OCI-LY7 (cell line): ENCODE data around the gene TNPO1. TPM values are rescaled to one million over a fixed set of nuclear protein-coding genes. Genes with fewer than 3 reads are reported as not detected.

Experiments
- BruUV-seq: library from RNA; stranded (reverse); fragments of 400-500 nt; replicated peaks from 2 replicates; lab custom pipeline; 2021; lab: Mats Ljungman, UMichigan
- CTCF ChIA-PET: fragments of 300-600 bp; sonication (Branson Sonifier 250); formaldehyde crosslinking; loops from one replicate; lab custom pipeline; 2022; ENCODE audit warnings: antibody characterized with exemption; ENCODE audit not compliant: unreplicated experiment; lab: Charles Lee
- POLR2A ChIA-PET: fragments of 300-600 bp; sonication (Branson Sonifier 250); formaldehyde crosslinking; loops from one replicate; lab custom pipeline; 2022; ENCODE audit warnings: antibody characterized with exemption; lab: Charles Lee
- DNase-seq: peaks from one replicate; pipeline ENCODE4 v3.0.0-alpha.2; 2015; ENCODE audit warnings: low spot score
- H2AFZ ChIP-seq: fragments of 200-600 bp; sonication (generic), shearing (Covaris generic); 2 replicates; pipeline ENCODE4 v1.6.1; 2014; ENCODE audit warnings: mild to moderate bottlenecking, antibody characterized with exemption, low read length, moderate library complexity
- H3K27ac ChIP-seq: fragments of 200-600 bp; sonication (generic); 2 replicates; pipeline ENCODE4 v1.5.1; 2014; ENCODE audit warnings: mixed run types, low read depth, mild to moderate bottlenecking, moderate library complexity, low read length, inconsistent platforms; ENCODE audit not compliant: poor library complexity, severe bottlenecking
- H3K36me3 ChIP-seq: fragments of 200-600 bp; sonication (generic); 2 replicates; pipeline ENCODE4 v1.6.1; 2014; ENCODE audit warnings: mild to moderate bottlenecking, antibody characterized with exemption, low read length, moderate library complexity, mixed read lengths; ENCODE audit not compliant: insufficient read depth
- H3K4me1 ChIP-seq: fragments of 200-600 bp; sonication (generic); 2 replicates; pipeline ENCODE4 v1.5.1; 2014; ENCODE audit warnings: mild to moderate bottlenecking, low read length; ENCODE audit not compliant: insufficient read depth, poor library complexity, severe bottlenecking
- H3K4me2 ChIP-seq: fragments of 200-600 bp; sonication (generic); 2 replicates; pipeline ENCODE4 v1.6.1; 2014; ENCODE audit warnings: mild to moderate bottlenecking, low read length
- H3K4me3 ChIP-seq: fragments of 200-600 bp; sonication (generic); 2 replicates; pipeline ENCODE4 v1.5.1; 2014; ENCODE audit warnings: mild to moderate bottlenecking, low read depth, low read length; ENCODE audit not compliant: poor library complexity, severe bottlenecking
- H3K79me2 ChIP-seq: fragments of 200-600 bp; sonication (generic); 2 replicates; pipeline ENCODE4 v1.6.1; 2016; ENCODE audit warnings: low read depth, mild to moderate bottlenecking, low read length, moderate library complexity, mixed read lengths; ENCODE audit not compliant: insufficient read depth
- H3K9me2 ChIP-seq: fragments of 200-600 bp; sonication (generic); 2 replicates; pipeline ENCODE4 v1.6.1; 2016; ENCODE audit warnings: mild to moderate bottlenecking, low read length, mixed read lengths; ENCODE audit not compliant: insufficient read depth
- H3K9me3 ChIP-seq: fragments of 200-600 bp; sonication (generic); 2 replicates; pipeline ENCODE4 v1.6.1; 2014; ENCODE audit warnings: mild to moderate bottlenecking, mixed run types, low read length, mixed read lengths
- H4K20me1 ChIP-seq: fragments of 200-600 bp; sonication (generic); 2 replicates; pipeline ENCODE4 v1.6.1; 2014; ENCODE audit warnings: mild to moderate bottlenecking, antibody characterized with exemption, low read length, moderate library complexity, mixed read lengths; ENCODE audit not compliant: insufficient read depth
- CTCF ChIP-seq: fragments of 200-600 bp; sonication (generic); conservative IDR thresholded peaks from 2 replicates; pipeline ENCODE4 v1.5.1; 2014; ENCODE audit warnings: mild to moderate bottlenecking, antibody characterized with exemption, low read length, moderate library complexity, mixed read lengths
- EZH2phosphoT487 ChIP-seq: fragments of 200-600 bp; sonication (generic); IDR thresholded peaks from 2 replicates; pipeline ENCODE4 v1.6.1; 2018; ENCODE audit warnings: low read depth, borderline replicate concordance, mild to moderate bottlenecking, mixed run types, antibody characterized with exemption, low read length, moderate library complexity, mixed read lengths
- intact Hi-C: fragments of 100-400 bp; cut with micrococcal nuclease; formaldehyde crosslinking; loops from one replicate; pipeline ENCODE4 v1.10.0; 2022; ENCODE audit not compliant: unreplicated experiment
- total RNA-seq, 2 experiments: library from RNA; depleted of rRNA in 1 of 2; stranded (reverse); fragments of >200 nt in 1 of 2; shearing (Covaris generic) in 1 of 2; gene quantifications; 2 replicates each; pipeline ENCODE4 v1.2.3, GENCODE V29; 2014 to 2022

TNPO1 gene
- total RNA-seq, 2 experiments from 2014 or later, result 95.2 to 132 TPM

GRCh38 chr5:72770266-72770665 is 46.2 kb upstream of the TNPO1 start:
- H3K9me2 ChIP-seq, result no peaks in the 10 kb centered on the region
- H3K27ac ChIP-seq, result no peak overlapping the region
- intact Hi-C loops, result no loop called here
- H3K4me3 ChIP-seq, result no peak overlapping the region
- no peaks in the 10 kb centered on the region for H3K79me2 ChIP-seq
- TF ChIP-seq CTCF, result no peak
- no peak for TF ChIP-seq EZH2phosphoT487
- POLR2A ChIA-PET, result interaction anchor here (0.6 kb wide), 2 partner anchors 15 to 98 kb away, joined by 3 read pairs; no protein-coding TSS in a partner anchor
- no peak for DNase-seq
- no peak overlapping the region for H2AFZ ChIP-seq
- H3K36me3 ChIP-seq, result no peaks in the 10 kb centered on the region
- no peaks in the 10 kb centered on the region for H4K20me1 ChIP-seq
- no peak overlapping the region for H3K4me2 ChIP-seq
- no TSS peak for BruUV-seq
- H3K4me1 ChIP-seq, result no peaks in the 10 kb centered on the region
- CTCF ChIA-PET, result no interaction called here
- H3K9me3 ChIP-seq, result no peaks in the 10 kb centered on the region

DNA sequence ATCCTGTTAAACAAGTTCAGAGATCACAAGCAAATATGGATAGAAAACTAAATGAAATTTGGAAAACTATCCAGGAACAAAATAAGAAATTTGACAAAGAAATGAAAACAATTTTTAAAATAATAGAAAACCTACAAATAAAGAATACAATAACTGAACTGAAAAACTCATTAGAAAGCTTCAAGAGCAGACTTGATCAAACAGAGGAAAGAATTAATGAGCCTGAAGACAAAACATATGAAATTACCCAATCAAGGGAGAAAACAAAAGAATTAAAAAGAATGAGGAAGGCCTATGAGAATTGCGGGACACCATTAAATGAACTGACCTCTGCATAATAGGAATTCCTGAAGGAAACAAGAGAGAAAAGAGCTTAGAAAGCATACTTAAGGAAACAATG is 39.8 kb upstream of the TNPO1 start:
- CTCF ChIA-PET, result no interaction called here
- BruUV-seq, result no TSS peak
- no peak overlapping the region for H3K4me3 ChIP-seq
- TF ChIP-seq EZH2phosphoT487, result no peak
- H4K20me1 ChIP-seq, result no peaks in the 10 kb centered on the region
- peaks cover 16% of the 10 kb centered on the region; the same call in 1 of the 2 replicates for H3K9me3 ChIP-seq
- H3K4me2 ChIP-seq, result no peak overlapping the region
- no peaks in the 10 kb centered on the region for H3K79me2 ChIP-seq
- no peak for DNase-seq
- POLR2A ChIA-PET, result no interaction called here
- H2AFZ ChIP-seq, result no peak overlapping the region
- H3K27ac ChIP-seq, result no peak overlapping the region
- H3K36me3 ChIP-seq, result no peaks in the 10 kb centered on the region
- H3K4me1 ChIP-seq, result no peaks in the 10 kb centered on the region
- intact Hi-C loops, result no loop called here
- H3K9me2 ChIP-seq, result no peaks in the 10 kb centered on the region

DNA sequence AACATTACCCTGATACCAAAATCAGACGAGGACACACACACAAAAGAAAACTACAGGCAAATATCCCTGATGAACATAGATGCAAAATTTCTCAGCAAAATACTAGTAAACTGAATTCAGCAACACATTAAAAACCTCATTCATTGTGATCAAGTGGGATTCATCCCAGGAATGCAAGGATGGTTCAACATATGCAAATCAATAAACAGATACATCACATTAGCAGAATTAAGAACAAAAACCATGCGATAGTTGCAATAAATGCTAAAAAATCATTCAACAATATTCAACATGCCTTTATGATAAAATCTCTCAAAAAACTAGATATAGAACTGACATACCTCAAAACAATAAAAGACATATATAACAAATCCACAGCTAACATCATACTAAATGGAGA is 36.9 kb upstream of the TNPO1 start:
- CTCF ChIA-PET, result no interaction called here
- no peak overlapping the region for H3K4me3 ChIP-seq
- no peak for DNase-seq
- intact Hi-C loops, result no loop called here
- no peak overlapping the region for H3K27ac ChIP-seq
- no peak overlapping the region for H2AFZ ChIP-seq
- H3K79me2 ChIP-seq, result no peaks in the 10 kb centered on the region
- TF ChIP-seq CTCF, result no peak
- TF ChIP-seq EZH2phosphoT487, result no peak
- H4K20me1 ChIP-seq, result no peaks in the 10 kb centered on the region
- POLR2A ChIA-PET, result no interaction called here
- peaks cover 16% of the 10 kb centered on the region; the same call in 1 of the 2 replicates for H3K9me3 ChIP-seq
- H3K4me1 ChIP-seq, result no peaks in the 10 kb centered on the region
- no peaks in the 10 kb centered on the region for H3K36me3 ChIP-seq
- no TSS peak for BruUV-seq
- H3K9me2 ChIP-seq, result no peaks in the 10 kb centered on the region
- no peak overlapping the region for H3K4me2 ChIP-seq
